AG09309 (cell line): ENCODE measurements around the gene KCNJ10.

ENCODE experiments used
- DNase-seq: peaks from one replicate; pipeline ENCODE4 v3.0.0-alpha.2; 2010; ENCODE audit warnings: low read depth
- H3K4me3 ChIP-seq: 2 replicates; pipeline ENCODE4 v1.5.1; 2011; ENCODE audit warnings: mild to moderate bottlenecking, low read depth, low read length, moderate library complexity; ENCODE audit not compliant: control insufficient read depth
- CTCF ChIP-seq: IDR thresholded peaks from 2 replicates; pipeline ENCODE4 v1.5.1; 2011; ENCODE audit warnings: mild to moderate bottlenecking, low read depth, low read length, inconsistent platforms; ENCODE audit not compliant: insufficient read depth, control insufficient read depth; ENCODE audit errors: missing control alignments

The KCNJ10 gene

GRCh38 chr1:160043543-160043942, 26.4 kb downstream of the KCNJ10 start:
- H3K4me3 ChIP-seq = no peak overlapping the region
- no peak for DNase-seq
- TF ChIP-seq CTCF = no peak

GRCh38 chr1:160040476-160040875, 29.5 kb downstream of the KCNJ10 start:
- no peak for TF ChIP-seq CTCF
- no peak for DNase-seq
- no peak overlapping the region for H3K4me3 ChIP-seq

- DNase-seq = no peak
- no peak for TF ChIP-seq CTCF
- H3K4me3 ChIP-seq = peak overlapping the region; percentile 65
Measured at GRCh38 chr1:160032165-160032820, 37.7 kb downstream of the KCNJ10 start.

- no peak for TF ChIP-seq CTCF
- no peak for DNase-seq
- peak within 1 kb of the TSS; percentile 65 for H3K4me3 ChIP-seq
Measured at GRCh38 chr1:160031365-160032164, 38.4 kb downstream of the KCNJ10 start, which contains the start of gene PIGM. PIGM (minus strand) TSS chr1:160031990; CDS start chr1:160031739, 251 bp downstream.

GRCh38 chr1:160030657-160031364, 39.1 kb downstream of the KCNJ10 start:
- DNase-seq = no peak
- no peak for TF ChIP-seq CTCF
- H3K4me3 ChIP-seq = peak overlapping the region; percentile 65

- H3K4me3 ChIP-seq = no peak overlapping the region
- TF ChIP-seq CTCF = no peak
- DNase-seq = no peak
Measured at GRCh38 chr1:160028426-160028825, 41.5 kb downstream of the KCNJ10 start.
